HG03025 (cell line): ENCODE measurements around the gene SLC16A5.
"Not testable (repeated sequence)": the region's sequence is repeated elsewhere in the genome, so short reads cannot be mapped to it uniquely, and the experiment has no call there.

ENCODE experiments used
- ATAC-seq: cut with Tn5 transposase; IDR thresholded peaks from one replicate; pipeline ENCODE4 v1.9.1; 2021; ENCODE audit warnings: mild to moderate bottlenecking, moderate library complexity; ENCODE audit not compliant: unreplicated experiment, low FRiP score

The SLC16A5 gene

DNA sequence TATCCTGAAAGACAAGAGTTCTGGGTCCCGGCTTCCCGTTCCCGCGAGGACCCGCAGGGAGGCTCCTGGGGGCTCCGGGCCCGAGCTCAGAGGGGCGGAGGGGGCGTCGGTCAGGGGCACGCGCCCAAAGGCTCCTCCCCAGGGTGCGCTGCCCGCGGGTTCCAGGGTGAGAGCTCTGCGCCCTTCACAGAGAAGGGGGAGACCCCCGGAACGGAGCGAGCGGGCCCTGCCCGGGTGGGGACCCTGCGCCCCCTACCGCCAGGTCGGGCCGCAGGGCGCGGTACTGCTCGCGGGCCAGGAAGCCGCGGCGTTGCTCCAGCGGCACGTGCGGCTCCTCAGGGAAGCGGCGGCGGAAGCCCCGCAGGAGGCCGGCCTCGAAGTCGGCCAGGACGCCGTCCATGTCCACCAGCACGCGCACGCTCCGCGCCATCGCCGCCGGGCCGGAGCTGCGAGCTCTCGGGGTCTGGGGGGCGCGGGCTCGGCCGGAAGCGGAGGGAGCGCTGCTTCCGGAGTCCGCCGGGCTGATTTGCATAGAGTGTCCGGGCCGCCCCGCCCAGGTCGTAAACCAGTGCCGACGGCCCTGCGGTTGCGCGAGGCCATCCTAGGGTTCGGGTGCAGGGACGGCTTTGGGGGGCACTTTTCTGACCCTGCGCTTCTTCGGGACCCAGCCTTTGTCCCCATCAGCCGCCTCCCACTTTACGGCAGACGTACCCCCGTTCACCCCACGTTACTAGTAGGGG, 43.7 kb downstream of the SLC16A5 start, which contains the start of gene NT5C:
TSS of gene NT5C (minus strand) at position 465 of the 740 bp plus-strand sequence. CDS start at position 430, 35 bp downstream.
- peak; percentile 64 for ATAC-seq

DNA sequence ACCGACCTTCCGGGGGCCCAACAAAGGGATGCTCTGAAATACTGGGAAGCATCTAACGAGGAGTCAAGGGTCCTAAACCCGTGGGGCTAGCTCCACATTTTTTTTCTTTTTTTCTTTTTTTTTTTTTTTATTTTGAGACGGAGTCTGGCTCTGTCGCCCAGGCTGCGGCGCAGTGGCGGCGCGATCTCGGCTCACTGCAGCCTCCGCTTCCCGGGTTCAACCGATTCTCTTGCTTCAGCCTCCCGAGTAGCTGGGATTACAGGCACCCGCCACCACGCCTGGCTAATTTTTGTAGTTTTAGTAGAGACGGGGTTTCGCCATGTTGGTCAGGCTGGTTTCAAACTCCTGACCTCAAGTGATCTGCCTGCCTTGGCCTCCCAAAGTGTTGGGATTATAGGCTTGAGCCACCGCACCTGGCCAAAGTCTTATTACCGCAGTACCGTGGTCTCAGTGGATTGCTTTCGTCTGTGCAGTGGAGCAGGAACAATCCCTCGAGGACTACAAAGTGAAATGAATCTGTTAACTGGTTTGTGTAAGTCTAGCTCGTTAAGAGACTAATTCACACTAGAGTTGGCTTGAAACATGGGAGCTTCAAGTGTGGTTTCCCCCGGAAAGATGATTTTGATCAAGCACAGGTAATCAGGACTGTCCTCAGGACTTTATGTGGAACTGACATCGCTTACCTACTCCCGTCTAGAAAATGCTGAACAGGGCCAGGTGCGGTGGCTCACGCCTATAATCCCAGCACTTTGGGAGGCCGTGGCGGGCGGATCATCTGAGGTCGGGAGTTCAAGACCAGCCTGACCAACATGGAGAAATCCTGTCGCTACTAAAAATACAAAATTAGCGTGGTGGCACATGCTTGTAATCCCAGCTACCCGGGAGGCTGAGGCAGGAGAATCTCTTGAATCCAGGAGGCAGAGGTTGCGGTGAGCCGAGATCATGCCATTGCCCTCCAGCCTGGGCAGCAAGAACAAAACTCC, 44.6 kb downstream of the SLC16A5 start:
- ATAC-seq: not testable (repeated sequence)

DNA sequence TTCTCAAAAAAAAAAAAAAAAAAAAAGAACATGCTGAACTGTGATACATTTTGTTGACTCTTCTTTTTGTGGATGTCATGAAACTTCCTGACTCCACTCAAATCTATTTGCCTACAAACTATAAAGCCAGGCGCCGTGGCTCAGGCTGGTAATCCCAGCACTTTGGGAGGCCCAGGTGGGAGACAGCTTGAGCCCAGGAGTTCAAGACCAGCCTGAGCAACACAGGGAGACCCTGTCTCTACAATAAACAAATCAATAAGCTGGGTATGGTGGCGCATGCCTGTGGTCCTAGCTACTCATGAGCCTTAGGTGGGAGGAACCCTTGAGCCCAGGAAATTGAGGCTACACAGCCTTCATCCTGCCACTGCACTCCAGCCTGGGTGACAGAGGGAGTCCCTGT, 45.2 kb downstream of the SLC16A5 start:
- ATAC-seq: no peak

DNA sequence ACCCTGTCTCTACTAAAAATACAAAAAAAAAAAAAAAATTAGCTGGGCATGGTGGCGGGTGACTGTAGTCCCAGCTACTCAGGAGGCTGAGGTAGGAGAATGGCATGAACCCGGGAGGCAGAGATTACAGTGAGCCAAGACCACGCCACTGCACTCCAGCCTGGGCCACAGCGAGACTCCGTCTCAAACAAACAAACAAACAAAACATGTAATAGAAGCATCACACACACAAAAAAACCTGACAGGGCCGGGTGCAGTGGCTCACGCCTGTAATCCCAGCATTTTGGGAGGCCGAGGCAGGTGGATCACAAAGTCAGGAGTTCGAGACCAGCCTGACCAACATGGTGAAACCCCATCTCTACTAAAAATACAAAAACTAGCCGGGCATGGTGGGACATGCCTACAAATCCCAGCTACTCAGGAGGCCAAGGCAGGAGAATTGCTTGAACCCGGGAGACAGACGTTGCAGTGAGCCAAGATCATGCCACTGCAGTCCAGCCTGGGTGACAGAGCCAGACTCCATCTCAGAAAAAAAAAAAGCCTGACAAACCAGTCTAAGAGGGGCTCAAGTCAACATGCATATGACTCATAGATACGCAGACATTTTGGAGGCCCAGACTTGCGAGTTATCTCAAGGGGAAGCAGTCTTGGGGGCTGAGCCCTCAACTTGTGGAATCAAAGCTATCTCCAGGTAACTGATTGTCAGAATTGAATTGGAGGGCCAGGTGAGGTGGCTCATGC, 46.0 kb downstream of the SLC16A5 start:
- not testable (repeated sequence) for ATAC-seq

DNA sequence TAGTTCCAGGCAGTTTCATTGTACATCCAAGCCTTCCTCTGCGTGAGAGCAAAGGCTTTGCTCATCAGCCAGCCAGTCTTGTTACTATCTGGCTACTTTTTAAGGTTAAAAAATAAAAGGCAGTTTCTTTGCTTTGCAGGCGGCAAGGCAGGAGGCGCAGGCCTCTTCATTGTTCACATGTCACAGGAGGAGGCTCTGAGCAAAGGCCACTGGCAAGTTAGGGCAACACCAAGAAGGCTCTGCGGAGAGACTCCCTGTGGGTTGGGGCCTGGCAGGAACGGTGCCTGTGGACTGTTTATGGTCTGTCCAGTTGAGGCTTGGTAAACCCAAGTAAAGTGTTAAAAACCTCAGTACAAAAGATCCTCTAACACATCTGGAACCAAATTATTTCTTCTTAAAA, 47.7 kb downstream of the SLC16A5 start:
- ATAC-seq: no peak

DNA sequence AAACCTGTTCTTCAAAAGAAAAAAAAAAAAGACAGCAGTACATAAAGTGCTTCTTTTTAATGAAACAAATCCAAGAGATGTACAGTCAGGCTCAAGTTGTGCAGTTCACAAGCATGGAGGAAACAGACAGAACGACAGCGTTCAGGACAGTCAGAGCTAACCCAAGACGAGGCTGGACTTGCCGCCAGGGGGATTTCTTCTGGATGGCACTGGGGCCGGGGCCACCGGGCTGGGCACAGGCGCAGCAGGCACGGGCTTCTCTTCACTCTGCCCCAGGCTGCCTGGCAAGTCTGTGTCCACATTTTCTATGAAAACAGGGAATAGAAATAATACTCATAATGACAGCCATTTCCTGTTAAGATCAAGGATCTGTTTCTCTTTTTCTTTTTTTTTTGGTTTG, 48.2 kb downstream of the SLC16A5 start:
- no peak for ATAC-seq

DNA sequence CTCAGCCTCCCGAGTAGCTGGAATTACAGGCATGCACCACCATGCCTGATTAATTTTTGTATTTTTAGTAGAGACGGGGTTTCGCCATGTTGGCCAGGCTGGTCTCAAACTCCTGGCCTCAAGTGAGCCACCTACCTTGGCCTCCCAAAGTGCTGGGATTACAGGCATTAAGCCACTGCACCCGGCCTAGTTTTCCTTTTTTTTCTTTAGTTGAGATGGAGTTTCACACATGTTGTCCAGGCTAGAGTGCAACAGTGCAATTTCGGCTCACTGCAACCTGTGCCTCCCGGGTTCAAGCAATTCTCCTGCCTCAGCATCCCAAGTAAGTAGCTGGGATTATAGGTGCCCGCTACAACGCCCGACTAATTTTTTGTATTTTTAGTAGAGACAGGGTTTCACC, 50.0 kb downstream of the SLC16A5 start:
- ATAC-seq: not testable (repeated sequence)

DNA sequence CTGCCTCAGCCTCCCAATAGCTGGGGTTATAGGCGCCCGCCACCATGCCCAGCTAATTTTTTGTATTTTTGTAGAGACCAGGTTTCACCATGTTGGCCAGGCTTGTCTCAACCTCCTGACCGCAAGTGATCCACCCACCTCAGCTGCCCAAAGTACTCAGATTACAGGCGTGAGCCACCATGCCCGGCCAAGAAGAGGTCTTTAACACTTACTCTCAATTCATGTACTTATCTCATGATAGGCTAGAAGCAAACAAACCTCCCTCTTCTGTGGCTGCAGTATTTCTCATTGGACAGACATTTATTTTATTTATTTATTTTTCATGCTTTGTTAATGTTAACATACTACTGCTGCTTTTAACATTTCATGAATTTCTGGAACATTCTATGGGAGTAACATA, 50.8 kb downstream of the SLC16A5 start:
- no peak for ATAC-seq

DNA sequence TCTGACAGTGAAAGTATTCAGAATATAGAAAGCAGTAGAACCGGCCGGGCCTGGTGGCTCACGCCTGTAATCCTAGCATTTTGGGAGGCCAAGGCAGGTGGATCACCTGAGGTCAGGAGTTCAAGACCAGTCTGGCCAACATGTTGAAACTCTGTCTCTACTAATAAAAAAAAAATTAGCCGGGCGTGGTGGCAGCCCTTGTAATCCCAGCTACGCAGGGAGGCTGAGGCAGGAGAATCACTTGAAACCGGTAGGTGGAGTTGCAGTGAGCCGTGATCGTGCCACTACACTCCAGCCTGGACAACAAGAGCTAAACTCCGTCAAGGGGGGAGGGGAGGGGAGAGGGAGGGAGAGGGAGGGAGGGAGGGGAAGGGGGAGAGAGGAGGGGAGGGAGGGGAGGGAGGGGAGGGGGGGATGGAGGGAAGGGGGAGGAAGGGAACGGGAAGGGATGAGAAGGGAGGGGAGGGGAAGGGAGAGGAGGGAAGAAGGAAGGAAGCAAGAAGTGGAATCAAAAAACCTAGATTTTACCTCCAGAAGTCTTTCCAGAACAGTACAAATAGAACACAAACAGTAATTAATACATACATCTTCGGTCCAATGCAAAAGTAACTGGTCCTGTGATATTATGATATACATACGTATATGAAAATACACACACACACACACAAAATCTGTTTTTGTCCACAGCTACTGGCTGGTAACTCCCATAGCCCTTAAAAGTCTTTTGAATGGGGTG, 54.6 kb downstream of the SLC16A5 start:
- ATAC-seq: no peak

DNA sequence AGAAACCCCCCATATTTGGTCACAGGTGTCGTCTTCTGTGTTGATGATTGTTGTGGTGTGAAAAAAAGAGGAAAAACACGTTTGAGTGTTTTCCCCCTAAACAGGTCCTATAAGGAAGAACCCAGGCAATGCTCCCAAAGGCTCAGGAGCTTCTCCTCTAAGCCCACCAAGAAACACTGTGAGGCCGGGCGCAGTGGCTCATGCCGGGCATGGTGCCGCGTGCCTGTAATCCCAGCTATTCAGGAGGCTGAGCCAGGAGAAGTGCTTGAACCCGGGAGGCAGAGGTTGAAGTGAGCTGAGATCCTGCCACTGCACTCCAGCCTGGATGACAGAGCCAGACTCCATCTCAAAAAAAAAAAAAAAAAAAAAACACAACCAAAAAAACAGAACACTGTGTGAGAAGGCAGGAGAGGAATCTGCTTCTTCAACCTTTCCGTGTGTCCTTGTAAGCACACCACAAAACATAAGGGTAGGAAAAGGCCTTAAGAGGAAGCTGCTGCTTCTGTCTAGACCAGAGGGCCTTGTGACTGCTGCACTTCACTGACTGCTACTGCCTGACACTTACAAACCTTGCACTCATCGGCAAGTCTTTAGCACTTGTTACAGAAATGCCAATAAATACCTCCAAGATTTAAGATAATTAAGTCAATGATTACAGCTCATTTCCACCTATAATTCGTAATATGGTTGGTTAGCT, 57.2 kb downstream of the SLC16A5 start:
- no peak for ATAC-seq

DNA sequence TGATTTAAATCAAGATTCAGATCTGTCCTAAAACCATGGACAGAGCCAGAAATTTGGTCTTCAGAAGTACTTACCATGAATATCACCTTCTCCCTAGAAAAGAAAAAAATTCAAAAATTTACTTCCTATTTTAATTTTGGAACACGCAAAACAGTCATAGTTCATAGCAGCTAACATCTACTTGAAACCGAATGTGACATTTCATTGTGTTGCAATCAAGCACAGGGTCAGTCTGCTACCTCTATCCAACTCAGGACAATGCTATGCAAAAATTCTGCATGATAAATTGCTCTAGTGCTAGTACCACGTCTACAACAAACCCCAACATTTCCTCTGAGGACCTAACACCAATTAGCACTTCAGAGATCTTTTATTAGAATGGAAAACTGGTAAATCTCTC, 58.8 kb downstream of the SLC16A5 start:
- ATAC-seq: no peak

DNA sequence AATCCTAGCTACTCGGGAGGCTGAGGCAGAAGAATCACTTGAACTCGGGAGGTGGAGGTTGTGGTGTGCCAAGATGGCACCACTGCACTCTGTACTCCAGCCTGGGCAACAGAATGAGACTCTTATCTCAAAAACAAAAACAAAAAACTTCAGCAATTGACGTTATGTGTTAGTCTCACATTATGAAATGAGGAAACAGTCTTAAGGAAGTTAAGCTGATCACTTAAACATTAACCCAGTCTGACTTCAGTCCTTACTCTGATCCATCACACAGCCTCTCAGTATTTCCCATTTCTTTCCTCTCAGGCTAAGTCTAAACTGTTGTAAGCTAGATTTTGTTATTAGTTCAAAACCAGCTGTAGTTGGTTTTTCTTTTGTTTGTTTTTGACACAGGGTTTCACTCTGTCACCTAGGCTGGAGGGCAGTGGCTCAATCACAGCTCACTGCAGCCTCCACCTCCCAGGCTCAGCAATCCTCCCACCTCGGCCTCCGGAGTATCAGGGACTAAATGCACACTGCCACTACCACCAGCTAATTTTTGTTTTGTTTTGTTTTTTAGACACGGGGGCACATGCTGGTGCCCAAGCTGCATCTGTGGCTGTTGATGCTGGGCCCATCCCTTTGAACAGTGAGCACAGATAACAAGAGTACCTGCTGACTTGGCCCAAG, 60.3 kb downstream of the SLC16A5 start:
- no peak for ATAC-seq

DNA sequence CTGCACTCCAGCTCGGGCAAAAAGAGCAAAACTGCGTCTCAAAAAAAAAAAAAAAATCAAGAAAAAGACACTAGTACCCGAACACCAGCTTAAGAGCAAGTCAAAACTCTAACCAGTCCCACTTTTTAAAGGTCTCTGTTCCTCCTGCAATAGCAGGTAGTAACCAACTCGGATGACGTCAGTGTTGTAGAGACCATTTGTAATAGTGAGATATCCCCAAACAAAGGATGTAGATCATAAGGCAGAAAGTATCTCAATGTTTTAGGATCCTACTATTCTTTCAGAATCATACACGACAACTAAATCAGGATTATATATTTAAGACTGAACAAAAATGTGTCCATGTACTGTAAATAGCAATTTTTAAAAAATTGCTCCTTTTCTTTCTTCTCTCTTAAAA, 64.2 kb downstream of the SLC16A5 start:
- ATAC-seq: no peak

DNA sequence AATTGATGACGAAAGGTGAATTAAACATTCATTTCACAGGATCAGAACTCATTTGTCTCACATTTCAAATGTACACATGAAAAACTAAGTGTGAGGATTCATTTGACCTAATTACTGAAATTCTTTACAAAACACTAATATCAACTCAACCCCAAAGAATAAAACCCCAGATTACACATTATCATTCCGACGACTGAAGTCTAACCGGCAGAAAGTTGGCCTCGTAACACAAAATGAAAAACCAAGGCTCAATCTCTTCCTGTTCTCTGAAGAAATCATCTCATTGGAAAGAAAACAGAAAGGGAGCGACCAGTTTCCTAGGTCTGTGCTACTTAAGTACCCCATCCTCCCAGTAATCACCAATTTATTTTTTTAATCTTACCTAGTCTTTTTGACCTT, 64.8 kb downstream of the SLC16A5 start:
- ATAC-seq: no peak

DNA sequence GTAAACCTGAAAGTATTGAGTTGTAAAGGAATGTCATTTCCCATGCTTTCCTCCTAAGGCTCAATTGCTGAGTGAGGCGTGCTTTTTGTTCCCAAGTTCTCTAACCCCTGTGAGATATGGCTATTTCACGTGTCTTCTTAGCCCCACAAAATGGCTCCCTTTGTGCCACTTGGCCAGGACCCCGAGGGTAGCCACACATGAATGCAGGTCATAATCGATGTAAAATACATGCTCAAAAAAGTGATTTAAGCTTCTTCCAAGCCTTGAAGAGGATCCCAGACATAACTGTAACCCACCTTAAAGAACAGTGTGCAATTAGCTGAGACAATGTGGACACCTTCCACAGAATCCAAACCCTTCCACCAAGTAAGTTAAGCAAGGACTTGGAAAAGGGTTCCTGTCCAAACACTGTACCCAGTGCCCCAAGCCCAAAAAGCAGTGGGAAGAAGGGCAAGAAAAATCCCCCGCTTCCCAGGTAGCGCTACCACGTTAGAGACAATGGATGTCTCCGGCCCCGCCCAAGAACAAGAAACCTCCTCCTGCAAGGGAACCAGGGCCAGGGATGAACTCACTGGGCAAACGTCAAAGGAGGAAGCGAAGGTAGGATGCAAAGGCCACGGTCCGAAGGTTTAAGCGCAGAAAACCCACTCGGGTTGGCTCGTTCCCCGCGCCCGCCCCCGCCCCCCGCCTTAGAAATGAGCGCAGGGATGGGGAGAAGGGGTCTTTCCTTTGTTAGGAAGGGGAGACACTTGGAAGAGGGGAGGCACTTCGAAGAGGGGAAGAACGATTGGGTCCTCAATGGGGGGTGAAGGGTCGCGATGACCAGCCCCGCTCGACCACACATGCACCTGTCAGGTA, 65.4 kb downstream of the SLC16A5 start:
- no peak for ATAC-seq

DNA sequence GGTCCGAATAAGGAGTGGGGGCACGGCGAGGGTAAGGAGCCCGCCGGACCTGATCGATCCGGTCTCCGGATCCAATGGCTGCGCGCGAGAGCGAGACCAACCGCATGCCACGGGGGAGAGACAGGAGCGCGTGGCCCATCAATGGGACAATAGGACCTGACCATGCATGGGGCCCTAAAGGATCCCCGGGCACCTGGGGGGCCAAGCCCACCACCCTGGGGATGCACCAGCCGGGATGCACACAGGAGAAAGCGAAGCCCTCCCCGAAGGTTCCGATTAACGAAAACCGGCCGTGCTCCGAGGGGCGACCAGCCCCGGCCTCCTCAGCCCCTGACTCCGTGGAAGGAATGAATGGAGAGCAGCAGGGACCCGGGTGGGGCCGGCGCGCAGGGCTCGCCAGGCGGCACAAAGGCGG, 66.0 kb downstream of the SLC16A5 start:
- ATAC-seq: no peak

DNA sequence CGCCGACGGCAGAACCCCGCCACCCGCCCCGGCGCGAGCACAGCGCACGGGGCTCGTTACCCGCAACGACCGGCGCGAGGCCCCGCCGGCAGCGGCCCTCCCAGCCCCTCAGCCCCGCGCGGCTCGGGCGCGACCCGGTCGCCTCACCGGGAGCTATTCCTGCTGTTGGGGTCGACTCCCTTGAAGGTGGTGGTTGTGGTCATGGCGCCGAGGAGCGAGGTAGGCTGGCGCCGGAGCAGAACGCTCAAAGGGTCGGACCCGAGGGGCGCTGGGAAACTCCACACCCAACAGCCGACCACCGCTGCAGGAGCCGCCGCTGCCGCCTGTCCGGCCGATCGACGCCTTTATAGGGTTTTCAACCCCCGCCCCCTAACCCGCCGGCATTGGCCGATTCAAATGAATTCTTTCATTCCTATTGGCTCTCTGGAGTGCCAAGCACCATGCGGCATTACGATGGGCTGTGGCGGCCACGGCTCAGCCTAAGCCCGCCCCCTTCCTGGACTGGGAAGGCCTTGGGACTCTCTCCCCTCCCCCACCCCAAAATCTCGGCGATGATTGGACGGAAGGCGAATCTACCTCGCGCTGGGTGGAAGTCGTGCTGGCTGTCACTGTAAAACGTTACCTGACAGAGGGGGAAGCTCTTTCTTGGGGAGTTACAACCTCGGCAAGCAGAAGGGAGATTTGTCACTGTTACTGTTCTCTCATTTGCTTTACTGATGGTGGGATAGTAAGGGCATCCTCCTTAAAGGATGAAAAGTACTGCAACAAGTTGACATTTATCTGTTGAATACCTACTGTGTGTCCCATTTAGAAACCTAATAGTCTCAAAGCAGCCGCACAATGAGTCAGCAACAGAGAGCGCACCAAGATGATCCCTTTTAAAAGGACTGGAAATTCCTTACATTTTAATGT, 66.7 kb downstream of the SLC16A5 start, which contains the start of gene JPT1:
TSS of gene JPT1 (minus strand) at position 318 of the 912 bp plus-strand sequence. CDS start at position 203, 115 bp downstream.
- peak; percentile 82 for ATAC-seq
